GM21423 (cell line): ENCODE results near the gene CACNA1H.

Source experiments
- ATAC-seq: cut with Tn5 transposase; IDR thresholded peaks from one replicate; pipeline ENCODE4 v1.9.1; 2021; ENCODE audit warnings: mild to moderate bottlenecking, moderate library complexity; ENCODE audit not compliant: unreplicated experiment

Gene CACNA1H

GRCh38 chr16:1140582-1141162, 12.2 kb upstream of the CACNA1H start:
- ATAC-seq: no peak

- ATAC-seq: no peak
Observed at GRCh38 chr16:1141191-1141590, 11.7 kb upstream of the CACNA1H start.

GRCh38 chr16:1141716-1142115, 11.2 kb upstream of the CACNA1H start:
- ATAC-seq: no peak

DNA sequence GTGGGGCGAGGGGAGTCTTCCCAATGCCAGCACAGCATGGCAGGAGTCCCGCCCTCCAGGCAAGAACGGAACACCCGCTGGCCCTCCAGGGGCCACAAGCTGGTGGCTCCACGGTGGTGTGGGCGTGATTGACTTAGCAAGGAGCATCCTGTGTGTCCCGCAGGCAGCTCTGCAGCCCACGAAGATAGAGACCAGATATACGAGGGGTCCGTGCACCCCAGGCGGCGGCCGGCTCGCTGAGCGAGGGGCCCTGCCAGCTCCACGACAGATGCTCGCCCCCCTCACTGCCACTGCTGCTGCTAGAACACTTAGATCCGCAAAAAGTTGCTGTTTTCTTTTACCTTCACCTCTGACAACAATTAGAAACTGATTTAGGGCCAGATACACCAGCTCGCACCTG, 10.0 kb upstream of the CACNA1H start:
- ATAC-seq: no peak

GRCh38 chr16:1143761-1144450, 9.0 kb upstream of the CACNA1H start:
- ATAC-seq: no peak

DNA sequence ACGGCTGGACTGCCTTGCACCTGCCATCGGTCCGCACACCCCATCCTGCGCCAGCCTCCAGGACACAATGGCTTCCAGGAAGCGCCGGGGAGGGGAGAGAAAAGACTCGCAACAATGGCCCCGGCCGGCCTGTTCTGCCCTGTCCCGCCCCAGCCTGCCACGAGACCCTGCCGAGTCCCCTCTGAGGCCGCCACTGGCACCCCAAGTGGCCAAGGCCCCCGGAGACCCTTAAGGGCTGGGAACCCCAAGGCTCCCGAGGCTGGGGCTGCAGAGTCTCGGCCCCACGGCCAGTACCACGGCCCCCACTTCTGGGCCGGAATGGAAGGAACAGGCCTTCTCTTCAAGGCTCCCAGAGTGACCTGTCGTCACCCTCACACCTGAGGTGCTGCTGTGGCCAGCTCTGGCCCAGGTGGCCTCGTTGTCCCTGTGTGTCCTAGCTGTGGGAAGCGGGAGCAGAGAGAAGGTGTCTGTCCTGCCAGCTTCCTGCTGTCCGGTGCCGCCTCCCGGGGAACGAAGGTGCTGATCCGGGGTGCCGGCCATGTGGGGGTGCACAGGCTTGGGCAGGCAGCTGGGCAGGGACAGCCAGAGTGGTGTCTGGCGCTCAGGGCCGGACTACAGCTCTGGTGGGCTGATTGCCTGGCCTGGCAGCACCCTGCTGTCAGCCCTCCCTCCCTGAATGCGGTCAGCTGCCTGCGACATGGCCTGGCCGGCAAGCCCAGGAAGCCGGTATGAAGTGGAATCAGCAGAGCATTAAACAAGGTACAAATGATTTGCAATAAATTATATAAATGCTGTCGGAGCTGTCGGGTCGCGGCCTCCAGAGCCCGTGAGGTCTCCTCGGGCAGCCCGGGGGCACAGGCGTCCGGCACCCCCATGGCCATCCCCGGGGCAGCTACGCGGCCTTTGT, 8.2 kb upstream of the CACNA1H start:
- no peak for ATAC-seq

- ATAC-seq: no peak
Observed at GRCh38 chr16:1145383-1146100, 7.4 kb upstream of the CACNA1H start.

GRCh38 chr16:1146409-1146808, 6.5 kb upstream of the CACNA1H start:
- no peak for ATAC-seq

DNA sequence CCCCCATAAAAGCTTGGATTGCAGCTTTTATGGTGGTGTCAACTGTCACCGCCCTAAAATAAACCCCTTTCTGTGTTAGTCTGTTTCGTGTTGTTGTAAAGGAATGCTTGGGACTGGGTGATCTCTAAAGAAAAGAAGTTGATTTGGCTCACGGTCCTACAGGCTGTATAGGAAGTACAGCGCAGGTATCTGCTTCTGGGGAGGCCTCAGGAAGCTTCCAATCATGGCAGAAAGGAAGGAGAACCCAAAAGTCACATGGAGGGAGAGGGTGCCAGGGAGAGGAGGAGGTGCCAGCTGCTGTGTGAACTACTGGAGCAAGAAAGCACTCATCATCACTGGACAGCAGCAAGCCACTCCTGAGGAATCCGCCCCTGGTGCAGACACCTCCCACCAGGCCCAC, 5.9 kb upstream of the CACNA1H start:
- no peak for ATAC-seq

- no peak for ATAC-seq
Observed at GRCh38 chr16:1149101-1149636, 3.7 kb upstream of the CACNA1H start.

- ATAC-seq: no peak
Observed at GRCh38 chr16:1150511-1150982, 2.4 kb upstream of the CACNA1H start.

DNA sequence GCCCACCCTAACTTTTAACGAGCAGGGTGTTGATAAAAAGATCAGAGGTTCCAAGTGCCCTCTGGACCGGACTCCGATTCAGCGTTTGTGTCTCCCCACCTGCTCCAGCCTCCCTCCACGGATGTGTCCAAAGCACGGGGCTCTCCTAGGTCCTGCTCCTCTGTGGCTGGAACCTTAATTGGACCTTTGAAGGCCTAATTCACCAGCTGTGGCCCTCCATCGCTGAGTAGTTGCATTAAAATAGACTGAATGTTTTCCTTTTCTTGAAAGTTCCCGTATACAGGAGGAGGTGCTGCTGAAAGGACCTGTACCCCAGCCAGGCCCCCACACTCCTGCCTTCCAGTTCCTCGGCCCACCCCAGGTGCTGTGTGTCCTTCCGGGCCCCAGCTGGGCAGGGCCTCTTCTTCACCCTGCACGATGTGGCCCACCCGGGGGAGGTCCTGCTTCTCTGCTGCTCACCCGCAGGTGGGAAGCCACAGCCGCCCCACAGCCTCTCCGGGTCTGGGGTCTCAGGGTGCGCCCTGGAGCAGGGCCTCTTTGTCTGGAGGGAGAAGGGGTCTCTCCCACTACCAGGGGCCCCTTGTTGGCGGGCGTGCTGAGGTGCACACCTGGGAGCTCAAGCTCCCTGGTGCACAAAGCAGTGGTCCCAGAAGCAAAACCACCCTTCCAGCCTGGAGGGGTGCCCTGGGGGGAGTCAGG, 1.3 kb upstream of the CACNA1H start:
- no peak for ATAC-seq

GRCh38 chr16:1152123-1152638, 725 bp upstream of the CACNA1H start:
- no peak for ATAC-seq

DNA sequence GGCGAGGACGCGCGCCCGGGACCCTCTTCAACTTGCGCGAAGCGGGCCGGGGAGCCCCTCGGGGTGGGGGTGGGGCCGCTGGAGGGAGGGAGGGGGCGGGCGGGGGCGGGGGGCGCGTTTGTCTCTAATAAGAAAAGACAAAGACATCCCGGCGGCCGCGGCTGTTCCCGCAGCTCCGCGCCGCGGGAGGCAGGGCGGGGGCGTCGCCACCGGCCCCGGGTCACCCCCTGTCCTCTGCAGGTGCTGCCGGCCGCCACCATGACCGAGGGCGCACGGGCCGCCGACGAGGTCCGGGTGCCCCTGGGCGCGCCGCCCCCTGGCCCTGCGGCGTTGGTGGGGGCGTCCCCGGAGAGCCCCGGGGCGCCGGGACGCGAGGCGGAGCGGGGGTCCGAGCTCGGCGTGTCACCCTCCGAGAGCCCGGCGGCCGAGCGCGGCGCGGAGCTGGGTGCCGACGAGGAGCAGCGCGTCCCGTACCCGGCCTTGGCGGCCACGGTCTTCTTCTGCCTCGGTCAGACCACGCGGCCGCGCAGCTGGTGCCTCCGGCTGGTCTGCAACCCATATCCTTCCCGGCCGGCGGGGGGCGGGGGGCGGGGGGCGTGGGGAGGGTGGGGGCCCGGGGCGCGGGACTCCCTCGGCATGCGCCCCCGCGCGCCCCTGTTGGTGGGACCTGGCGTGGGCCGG, 714 bp downstream of the CACNA1H start:
- ATAC-seq: no peak

- ATAC-seq: no peak
Observed at GRCh38 chr16:1154291-1154886, 1.5 kb downstream of the CACNA1H start.

DNA sequence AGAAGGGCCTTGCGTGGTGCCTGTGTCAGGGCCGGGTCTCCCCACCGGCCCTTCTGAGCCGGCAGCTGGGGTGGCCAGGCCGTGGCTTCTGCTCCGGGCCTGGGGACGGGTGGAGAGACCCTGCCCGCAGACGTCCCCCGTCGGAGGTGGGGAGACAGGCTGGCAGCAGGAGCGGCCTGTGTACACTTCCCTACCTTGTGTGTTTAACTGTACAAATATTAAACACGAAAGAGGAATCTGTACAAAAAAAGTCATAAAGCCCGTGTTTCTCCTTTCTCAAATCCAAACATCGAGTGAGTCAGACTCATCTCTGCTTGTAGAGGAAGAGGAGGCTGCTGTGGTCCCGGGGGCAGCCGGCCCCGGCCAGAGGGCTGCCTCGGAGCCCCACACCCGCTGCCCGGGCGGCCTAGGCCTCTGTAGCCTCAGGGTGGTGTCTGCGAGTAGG, 2.0 kb downstream of the CACNA1H start:
- ATAC-seq: no peak

GRCh38 chr16:1155353-1156054, 2.6 kb downstream of the CACNA1H start:
- ATAC-seq: no peak
